Measurements from ENCODE around the gene AEBP2. TPM values are rescaled to one million over a fixed set of nuclear protein-coding genes. Genes with fewer than 3 reads are reported as not detected.

Gene AEBP2
- total and polyA plus RNA-seq, 9 of the 15 experiments (the other 6 are each of a cell fraction or from before 2014, with no cell fraction given), result 5.7 to 43.7 (median 10.3) TPM

- TF ChIP-seq ZBTB33 (CRISPR knock-in tag; IDR thresholded peaks at IDR 0.05) (no peak), PPARD (CRISPR knock-in tag; IDR thresholded peaks at IDR 0.05) (no peak), ZNF699 (CRISPR knock-in tag; IDR thresholded peaks at IDR 0.05; ENCODE audit: insufficient replicate concordance) (no peak), CCAR2 (IDR thresholded peaks at IDR 0.05; ENCODE audit: low read depth, low read length) (no peak), ZNF232 (CRISPR knock-in tag; IDR thresholded peaks at IDR 0.05) (no peak)
Observed at GRCh38 chr12:19518209-19518608, 78.9 kb downstream of the AEBP2 start (continued).

GRCh38 chr12:19520646-19521415 lies 81.5 kb downstream of the AEBP2 start:
- 91% methylated on average over 4 of the region's 5 CpGs for WGBS (ENCODE audit: insufficient coverage, low coverage, missing lambda C conversion rate)
- DNase-seq (ENCODE audit: extremely low read depth in 1 of 4, low spot score in 3 of 4) (no peak), FAIRE-seq (no peak), ATAC-seq (no peak)
- H3K36me3 ChIP-seq (ENCODE audit: control insufficient read depth, insufficient read depth, low read length), result peaks cover 16% of the 10 kb centered on the region; the same call in 1 of the 3 replicates
- POLR2A ChIA-PET, result no interaction called here
- H3K4me3 ChIP-seq, result no peak overlapping the region
- no peak overlapping the region for H3K4me2 ChIP-seq (ENCODE audit: insufficient read depth, low read length)
- no peak overlapping the region for H2AFZ ChIP-seq (ENCODE audit: low read depth, low read length)
- CTCF ChIA-PET (ENCODE audit: low intra/inter-chr PET ratio), result no interaction called here
- no peak overlapping the region for H3K9ac ChIP-seq (ENCODE audit: insufficient read depth in 1 of 2, low read depth in 2 of 2, low read length in 2 of 2)
- no TSS peak for BruUV-seq (replicated peaks)
- H3K9me3 ChIP-seq (replicated peaks; ENCODE audit: control insufficient read depth, insufficient read depth, low read depth, low read length), result no peaks in the 10 kb centered on the region
- in situ Hi-C loops (cut with MboI) (no loop called here), intact Hi-C loops (cut with micrococcal nuclease) (no loop called here)
- no peaks in the 10 kb centered on the region for H3K27me3 ChIP-seq (ENCODE audit: control insufficient read depth in 2 of 2, insufficient read depth in 2 of 2, low read length in 2 of 2)
- H3K79me2 ChIP-seq (ENCODE audit: control insufficient read depth, insufficient read depth, low read length), result no peaks in the 10 kb centered on the region; the same call in 2 of the 3 replicates
- no peaks in the 10 kb centered on the region for H4K20me1 ChIP-seq (replicated peaks; ENCODE audit: control insufficient read depth, insufficient read depth, low read length)
- no peaks in the 10 kb centered on the region for H3K4me1 ChIP-seq (replicated peaks in 1 of 2; ENCODE audit: control insufficient read depth in 2 of 2, insufficient read depth in 2 of 2, low read length in 2 of 2)
- no peak overlapping the region for H3K27ac ChIP-seq (ENCODE audit: extremely low read depth, low read depth, low read length)
- H3K9me1 ChIP-seq (ENCODE audit: control insufficient read depth, insufficient read depth, low read length), result no peaks in the 10 kb centered on the region
- TF ChIP-seq KLF13 (tag; IDR thresholded peaks at IDR 0.05; ENCODE audit: borderline replicate concordance, low read depth), result no peak
- no peak for TF ChIP-seq UBTF (IDR thresholded peaks at IDR 0.05; ENCODE audit: borderline replicate concordance in 1 of 2, low read depth in 2 of 2, low read length in 2 of 2)
- TF ChIP-seq ERF (CRISPR knock-in tag; IDR thresholded peaks at IDR 0.05), result no peak
- TF ChIP-seq SMAD3 (CRISPR knock-in tag; conservative IDR thresholded peaks at IDR 0.05), result no peak
- no peak for TF ChIP-seq PRPF4 (IDR thresholded peaks at IDR 0.05; ENCODE audit: insufficient read depth, low read depth, low read length, poor library complexity, severe bottlenecking)
- no peak for TF ChIP-seq ETS2 (tag; IDR thresholded peaks at IDR 0.05; ENCODE audit: borderline replicate concordance, poor library complexity, severe bottlenecking)

Measured in K562 (cell line).